T-helper 22 cell (primary cell): ENCODE measurements around the gene BSG.
A peak's percentile ranks its signal among the peaks of the same experiment; 100 is the strongest.
"Not testable (repeated sequence)": the region's sequence is repeated elsewhere in the genome, so short reads cannot be mapped to it uniquely, and the experiment has no call there.

Experiments
- DNase-seq: peaks from one replicate; pipeline ENCODE4 v3.0.0-alpha.2; 2020; ENCODE audit warnings: low read depth

BSG gene

DNA sequence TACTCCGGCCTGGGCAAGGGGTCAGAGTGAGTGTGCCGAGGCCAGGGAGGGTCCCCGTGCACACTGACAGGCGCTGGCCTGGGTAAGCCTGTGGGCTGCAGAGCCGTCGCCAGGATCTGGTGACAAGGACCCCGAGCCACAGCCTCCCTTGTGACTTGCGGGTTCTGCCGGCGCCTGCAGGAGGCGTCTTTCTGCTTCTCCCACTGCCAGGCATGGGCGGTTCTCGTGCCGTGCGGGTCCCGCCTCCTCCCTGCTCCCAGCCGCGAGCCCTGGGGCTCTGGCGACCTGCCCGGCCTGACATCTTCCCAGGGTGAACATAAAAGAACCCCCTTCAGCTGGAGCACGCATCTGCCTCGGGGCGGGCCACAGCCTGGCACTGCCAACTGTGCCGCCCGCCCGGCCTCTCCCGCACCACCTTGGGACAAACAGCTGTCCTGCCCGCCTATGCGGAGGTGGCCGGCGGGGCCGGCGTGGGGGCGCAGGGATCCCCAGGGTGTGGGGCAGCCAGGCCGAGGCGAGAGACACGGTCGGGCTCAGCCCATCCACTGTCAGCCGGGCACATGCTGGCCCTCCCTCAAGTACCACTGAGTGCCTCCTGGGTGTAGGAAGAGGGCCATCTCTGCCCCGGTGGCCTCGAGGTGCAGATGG lies 15.8 kb downstream of the BSG start:
- DNase-seq, result peak; percentile 32

DNA sequence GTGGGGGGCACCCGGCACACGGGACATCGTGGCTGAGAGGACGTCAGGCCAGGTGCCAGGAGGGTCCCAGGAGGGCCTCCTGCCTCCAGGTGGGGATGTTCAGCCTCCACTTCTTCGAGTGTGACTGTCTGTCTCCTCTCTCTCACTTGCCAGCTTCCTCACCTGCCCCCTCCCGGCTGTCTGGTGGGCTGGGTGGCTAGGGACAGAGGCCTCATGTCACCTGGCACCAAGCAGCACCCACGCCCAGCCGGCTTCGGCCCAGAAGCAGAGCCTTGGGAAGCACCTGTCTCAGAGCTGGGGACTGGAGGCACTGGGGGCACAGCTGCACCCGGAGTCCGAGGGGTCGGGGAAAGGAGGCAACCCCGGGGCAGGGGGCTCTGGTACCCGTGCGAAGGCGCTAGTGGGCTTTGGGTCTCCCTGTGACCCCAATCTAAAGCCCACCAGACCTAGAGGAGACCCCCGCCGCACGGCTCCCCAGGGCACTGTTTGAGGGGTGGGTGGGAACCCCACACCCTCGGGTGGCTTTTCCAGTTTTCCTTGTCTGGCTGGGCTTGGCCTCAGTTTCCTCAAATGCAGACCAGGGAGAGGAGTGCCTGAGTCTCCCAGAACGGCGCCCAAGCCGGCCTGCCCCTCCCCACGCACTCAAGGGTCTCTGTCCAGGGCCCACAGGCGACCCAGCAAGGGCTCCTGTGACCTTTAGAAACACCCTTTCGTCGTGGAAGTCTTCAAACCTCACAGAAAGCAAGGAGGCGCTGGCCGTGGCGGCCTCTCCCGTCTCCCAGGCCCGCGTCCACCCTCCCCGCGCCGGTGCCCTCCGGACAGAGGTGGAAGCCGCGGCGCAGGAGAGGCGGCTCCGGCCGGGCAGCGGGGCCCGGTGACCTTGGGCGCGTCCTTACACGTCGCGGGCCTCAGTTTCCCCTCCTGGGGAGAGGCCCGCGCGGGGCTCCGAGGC lies 16.6 kb downstream of the BSG start:
- DNase-seq, result no peak

DNA sequence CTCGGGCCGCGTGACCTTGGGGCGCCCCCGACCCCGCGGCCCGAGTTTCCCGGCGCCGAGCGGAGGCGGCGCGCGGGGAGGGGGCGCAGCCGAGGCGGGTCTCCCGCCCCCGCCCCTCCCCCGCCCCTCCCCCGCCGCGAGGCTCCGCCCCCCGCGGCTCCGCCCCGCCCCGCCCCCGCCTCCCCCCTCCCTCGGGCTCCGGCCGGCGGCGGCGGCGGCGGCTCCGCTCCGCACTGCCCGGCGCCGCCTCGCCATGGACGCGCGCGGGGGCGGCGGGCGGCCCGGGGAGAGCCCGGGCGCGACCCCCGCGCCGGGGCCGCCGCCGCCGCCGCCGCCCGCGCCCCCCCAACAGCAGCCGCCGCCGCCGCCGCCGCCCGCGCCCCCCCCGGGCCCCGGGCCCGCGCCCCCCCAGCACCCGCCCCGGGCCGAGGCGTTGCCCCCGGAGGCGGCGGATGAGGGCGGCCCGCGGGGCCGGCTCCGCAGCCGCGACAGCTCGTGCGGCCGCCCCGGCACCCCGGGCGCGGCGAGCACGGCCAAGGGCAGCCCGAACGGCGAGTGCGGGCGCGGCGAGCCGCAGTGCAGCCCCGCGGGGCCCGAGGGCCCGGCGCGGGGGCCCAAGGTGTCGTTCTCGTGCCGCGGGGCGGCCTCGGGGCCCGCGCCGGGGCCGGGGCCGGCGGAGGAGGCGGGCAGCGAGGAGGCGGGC lies 17.4 kb downstream of the BSG start, which contains the start of gene HCN2:
TSS of gene HCN2 (plus strand) at position 189 of the 703 bp plus-strand sequence. CDS start at position 254, 65 bp downstream.
- DNase-seq, result no peak

DNA sequence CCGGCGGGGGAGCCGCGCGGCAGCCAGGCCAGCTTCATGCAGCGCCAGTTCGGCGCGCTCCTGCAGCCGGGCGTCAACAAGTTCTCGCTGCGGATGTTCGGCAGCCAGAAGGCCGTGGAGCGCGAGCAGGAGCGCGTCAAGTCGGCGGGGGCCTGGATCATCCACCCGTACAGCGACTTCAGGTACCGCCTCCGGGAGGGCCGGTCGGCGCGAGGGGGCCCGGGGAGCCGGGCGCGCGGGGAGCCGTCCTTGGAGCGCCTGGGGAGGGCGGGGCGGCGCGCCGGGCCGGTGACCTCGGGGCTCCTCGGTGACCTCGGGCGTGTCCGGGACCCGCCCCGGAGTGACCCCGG lies 18.0 kb downstream of the BSG start:
- no peak for DNase-seq

DNA sequence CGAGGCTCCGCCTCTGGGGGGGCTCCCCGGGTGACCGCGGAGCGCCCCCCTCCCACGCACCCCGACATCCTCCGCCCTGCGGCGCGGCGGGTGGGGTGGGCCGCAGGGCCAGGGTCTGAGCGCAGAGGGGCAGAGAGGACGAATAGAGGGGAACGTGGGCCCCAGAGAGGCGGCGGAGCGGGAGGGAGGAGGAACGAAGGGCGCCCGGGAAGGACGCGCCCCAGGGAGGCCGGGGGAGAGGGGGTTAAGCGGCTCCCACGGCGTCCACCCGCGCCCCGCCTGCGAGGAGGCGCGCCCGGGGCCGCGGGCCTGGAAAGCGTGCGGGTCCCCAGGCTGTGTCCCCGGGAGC lies 18.3 kb downstream of the BSG start:
- DNase-seq, result no peak

DNA sequence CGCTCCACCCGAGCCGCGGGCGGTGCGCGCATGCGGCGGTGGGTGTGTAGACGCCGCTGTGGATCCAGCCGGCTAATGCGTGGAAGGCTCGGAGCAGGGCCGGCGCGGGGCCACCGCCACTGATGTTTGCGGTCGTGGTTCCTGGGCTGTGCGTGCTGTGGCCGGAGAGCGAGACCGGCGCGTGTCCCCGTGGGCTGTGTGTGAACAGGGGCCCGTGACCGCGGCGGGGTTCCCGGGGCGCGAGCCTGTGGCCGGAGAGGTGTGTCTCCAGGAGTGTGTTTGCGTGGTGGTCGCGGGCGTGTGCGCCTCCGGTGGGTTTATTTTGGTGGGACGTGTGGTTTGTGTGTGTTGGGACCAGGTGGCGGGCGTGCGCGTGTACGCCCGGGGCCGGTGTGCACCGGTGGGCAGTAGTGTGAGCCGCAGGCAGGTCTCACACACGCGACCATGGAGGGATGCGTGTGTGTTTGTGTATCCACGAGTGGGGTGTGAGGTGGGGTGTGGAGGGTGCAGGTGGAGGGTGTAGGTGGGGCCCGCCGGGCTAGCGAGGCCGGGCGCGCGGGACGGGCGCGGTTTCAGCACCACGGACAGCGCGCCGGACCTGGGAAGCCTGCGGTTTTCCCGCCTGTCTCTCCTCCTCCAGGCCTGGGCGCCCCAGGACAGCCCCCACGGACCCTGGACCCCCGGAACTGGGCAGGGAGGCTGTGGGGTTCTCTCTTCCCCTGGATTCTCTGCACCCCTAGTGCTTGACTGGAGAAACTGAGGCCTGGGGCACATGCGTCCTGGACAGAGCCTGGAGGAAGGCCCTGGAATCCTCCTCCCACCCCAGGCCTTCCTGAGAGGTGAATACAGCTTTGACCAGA lies 18.9 kb downstream of the BSG start:
- no peak for DNase-seq

DNA sequence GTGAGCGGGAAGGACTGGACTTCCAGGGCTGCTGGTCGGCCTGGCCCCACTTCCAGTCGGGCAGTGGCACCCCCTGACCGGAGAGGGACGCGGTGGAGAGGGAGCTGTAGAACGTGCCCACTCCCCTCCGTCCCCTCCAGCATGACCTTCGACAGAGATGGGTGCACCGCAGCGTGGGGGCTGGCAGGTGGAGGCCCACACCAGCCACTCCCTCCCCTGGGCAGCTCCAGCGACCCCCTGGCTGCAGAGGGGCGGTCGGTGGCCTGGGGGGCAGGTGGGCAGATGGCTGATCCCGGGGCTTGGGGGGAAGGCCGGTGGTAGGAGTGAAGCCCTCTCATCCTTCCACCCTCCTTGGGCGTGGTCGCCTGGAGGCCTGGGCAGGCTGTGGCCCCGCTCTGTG lies 19.7 kb downstream of the BSG start:
- no peak for DNase-seq

DNA sequence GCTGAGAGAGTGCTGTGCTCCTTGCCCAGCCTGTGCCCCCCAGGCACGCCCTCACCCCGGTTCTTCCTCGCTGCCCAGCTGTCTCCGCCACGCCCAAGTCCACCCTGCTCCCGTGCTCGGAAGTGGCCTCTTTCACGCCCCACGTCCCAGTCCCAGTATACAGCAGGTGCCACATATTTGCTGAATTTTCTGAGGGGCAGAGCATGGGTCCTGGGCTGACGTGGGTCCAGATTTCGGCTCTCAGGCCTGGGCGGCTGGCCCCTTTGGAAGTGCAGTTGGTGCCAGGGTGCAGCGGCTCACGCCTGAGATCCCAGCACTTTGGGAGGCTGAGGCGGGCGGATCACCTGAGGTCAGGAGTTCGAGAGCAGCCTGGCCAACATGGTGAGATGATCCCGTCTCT lies 20.7 kb downstream of the BSG start:
- DNase-seq, result no peak

DNA sequence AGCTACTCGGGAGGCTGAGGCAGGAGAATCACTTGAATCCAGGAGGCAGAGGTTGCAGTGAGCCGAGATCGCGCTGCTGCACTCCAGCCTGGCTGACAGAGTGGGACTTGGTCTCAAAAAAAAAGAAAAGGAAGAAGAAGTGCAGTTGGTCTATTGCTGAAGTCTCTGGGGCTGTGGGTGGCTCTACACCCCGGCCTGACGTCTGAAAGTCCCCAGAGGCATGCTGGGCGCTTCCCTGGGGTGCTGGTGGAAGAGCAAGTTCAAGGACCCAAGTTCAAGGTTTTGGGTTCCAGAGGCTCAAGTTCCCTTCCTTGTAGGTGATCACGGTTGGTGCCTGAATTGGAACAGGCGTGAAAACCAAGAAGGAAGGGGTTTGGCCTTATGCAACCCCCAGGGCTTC lies 21.1 kb downstream of the BSG start:
- DNase-seq, result no peak

DNA sequence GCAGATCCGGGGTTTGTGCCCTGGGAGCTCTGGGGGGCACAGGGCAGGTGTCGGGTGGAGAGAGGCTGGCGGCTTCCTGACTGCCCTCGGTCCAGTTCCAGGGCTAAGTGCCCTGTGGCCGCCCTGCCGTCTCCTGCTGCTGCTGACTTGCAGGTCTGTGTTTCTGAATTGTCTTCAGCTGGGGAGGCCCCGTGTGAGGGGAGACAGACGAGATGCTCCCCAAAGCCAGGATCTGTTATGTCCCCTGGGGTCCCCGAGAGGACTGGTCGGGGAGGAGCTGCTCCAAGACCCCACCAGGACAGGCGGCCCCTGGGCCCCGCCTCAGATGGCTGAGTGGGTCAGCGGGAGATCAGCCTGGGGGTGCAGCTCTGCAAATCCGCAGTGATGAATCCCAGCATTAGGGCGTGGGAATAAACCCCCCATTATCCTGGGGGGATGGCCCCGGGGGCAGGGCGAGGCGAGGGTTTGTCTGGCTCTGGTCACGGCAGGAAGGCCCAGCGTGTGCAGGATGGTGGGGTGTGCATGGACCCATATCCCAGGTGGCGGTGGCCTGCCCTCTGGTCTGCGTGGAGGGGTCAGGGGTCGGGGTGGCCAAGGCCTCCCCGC lies 22.0 kb downstream of the BSG start:
- no peak for DNase-seq

DNA sequence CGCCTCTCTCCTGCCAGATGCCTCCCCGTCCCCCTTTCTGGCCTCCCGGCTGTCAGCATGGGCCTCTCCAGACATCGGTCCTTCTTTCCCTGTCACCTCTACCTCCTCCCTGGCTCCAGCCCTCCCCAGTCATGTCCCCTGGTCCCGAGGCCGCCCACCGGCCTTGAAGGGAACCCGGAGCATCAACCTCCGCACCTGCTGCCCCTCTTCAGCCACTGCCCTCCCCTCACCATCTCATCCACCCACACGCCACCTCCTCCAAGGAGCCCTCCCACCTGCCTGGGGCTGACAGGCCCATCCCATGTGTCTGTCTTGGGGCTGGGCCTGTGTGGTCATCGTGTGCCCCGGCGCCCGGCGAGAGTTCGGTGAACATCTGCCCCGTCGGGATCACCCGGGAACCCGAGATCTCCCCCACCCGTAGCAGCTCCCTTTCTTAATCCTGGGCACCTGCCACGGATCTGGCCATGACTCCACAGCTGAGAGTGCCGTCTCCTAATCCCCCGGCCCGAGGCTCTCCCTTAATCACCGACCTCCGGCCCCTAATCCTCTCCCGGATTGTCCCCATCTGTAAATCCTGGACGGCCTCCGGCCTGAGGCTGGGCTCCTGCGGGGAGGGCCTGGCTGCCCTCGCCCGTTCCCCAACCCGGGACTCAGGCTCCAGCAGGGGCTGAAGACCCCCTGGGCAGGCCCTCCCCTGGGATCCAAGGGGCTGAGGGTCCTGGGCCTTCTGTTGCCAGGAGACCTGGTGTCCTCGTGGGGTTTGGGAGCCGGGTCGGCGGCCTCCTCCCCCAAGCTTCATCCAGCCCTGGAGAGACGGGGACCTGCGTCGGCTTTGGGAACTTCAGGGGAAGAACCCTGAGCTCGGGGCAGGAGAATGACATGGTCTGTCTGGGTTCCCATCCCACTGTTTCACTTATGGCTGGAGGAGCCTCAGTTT lies 23.2 kb downstream of the BSG start:
- DNase-seq, result no peak

DNA sequence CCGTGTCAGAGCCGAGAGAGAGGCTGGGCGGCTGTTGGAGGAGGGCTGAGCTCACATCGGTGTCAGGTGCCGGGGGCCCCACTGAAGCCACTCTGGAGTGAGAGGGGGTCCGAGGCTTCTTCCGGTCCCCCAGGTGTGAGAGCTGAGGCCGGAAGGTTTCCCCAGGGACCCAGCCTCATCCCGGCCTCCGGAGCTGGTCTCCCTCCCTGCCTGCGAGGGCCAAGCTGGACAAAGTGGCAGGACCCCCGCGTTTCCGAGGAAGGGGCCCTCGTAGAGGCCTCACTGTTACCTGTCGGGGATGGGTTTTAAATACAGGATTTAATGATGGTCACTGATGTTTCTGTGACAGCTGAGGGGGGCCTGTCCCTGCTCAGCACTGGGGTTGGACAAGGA lies 23.9 kb downstream of the BSG start:
- no peak for DNase-seq

DNA sequence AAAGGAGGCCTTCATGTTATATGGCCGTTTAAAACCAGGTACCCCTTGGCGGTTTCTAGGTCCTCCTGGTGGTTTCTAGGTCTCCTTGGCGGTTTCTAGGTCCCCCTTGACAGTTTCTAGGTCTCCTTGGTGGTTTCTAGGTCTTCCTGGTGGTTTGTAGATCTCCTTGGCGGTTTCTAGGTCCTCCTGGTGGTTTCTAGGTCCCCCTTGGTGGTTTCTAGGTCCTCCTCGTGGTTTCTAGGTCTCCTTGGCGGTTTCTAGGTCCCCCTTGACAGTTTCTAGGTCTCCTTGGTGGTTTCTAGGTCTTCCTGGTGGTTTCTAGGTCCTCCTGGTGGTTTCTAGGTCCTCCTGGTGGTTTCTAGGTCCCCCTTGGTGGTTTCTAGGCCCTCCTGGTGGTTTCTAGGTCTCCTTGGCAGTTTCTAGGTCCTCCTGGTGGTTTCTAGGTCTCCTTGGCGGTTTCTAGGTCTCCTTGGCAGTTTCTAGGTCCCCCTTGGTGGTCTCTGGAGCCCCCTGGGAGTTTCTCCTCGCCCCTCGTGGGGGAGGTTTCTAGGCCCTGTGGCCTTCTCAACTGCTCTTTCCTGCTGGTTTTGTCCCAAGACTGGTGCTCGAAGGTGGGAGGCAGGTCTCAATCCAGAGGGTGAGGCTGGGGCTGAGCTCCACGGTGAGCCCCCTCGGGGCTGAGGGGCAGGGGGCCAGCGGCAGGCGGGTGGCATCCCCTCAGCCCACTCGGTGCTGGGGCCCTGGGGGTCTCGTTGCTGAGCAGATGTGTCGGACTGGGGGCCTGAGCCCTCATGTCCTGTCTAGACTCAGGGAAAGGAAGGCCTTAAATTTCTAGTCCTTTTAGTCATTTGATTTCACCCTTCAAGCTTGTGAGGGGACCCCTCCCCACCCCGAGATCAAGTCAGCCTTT lies 25.3 kb downstream of the BSG start:
- DNase-seq, result no peak

DNA sequence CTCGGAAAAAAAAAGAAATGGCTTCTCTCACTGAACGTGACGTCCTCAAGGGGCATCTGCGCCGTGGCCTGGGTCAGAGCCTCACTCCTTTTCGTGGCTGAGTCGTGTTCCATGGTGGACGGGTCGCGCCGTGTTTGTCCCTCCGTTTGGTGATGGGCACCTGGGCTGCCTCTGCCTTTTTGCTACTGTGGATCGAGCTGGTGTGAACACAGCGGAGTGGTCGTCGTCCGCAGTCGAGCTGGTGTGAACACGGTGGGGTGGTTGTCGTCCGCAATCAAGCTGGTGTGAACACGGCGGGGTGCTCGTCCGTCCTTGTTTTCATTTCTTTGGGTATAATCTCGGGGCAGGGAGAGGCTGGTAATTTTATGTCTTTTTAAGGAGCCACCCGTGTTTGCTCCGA lies 28.9 kb downstream of the BSG start:
- DNase-seq, result no peak

DNA sequence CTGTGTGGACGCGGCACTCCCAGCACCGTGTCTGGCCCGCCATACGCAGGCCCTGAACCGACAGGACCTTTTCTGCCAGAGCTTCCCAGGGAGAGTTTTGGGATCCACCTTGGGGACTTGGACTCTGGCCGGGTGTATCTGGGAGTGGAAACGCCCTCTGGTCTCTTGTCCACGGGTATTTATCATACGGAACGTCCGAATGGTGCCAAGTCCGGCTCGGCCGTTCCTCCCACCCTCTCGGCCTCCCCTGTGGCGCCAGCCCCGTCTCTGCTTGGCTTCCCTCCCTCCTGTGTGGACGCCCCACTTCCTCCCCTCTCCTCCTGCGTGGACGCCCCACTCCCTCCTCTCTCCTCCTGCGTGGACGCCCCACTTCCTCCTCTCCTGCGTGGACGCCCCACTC lies 29.4 kb downstream of the BSG start:
- no peak for DNase-seq

DNA sequence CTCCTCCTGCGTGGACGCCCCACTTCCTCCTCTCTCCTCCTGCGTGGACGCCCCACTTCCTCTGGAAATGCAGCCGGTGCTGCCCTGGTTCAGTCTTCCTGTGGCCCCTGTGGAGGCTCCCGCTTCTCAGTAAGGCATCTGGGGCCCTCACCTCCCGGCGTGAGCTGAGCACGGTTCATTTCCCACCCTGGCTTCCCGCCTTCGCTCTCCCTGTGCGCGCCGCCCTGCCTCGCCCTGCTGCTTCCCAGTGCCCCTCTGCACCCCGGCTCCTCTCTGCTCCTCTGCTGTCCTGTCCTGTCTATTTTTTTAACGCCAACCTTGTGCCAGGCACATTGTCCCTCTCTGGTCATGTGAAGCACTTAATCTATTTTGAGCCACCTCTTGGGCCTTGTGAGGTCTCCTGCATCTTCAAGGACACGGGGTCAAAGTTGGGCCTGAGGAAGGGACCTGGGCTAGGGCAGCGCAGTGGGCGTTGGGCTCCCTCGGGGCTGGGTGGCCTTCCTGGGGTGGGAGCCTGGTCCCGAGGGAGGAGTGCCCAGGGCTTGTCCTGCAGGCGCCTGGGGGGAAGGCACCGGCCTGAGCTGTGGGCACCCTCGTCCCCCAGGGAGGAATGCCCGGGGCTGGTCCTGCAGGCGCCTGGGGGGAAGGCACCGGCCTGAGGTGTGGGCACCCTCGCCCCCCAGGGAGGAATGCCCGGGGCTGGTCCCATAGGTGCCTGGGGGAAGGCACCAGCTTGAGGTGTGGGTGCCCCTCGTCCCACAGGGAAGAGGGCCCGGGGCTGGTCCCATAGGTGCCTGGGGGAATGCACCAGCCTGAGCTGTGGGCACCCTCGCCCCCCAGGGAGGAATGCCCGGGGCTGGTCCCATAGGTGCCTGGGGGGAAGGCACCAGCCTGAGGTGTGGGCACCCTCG lies 30.2 kb downstream of the BSG start:
- DNase-seq, result no peak

DNA sequence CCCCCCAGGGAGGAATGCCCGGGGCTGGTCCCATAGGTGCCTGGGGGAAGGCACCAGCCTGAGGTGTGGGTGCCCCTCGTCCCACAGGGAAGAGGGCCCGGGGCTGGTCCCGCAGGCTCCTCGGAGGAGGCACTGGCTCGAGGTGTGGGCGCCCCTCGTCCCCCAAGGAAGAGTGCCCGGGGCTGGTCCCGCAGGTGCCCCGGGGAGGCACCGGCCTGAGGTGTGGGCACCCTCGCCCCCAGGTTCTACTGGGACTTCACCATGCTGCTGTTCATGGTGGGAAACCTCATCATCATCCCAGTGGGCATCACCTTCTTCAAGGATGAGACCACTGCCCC lies 30.9 kb downstream of the BSG start:
- not testable (repeated sequence) for DNase-seq

DNA sequence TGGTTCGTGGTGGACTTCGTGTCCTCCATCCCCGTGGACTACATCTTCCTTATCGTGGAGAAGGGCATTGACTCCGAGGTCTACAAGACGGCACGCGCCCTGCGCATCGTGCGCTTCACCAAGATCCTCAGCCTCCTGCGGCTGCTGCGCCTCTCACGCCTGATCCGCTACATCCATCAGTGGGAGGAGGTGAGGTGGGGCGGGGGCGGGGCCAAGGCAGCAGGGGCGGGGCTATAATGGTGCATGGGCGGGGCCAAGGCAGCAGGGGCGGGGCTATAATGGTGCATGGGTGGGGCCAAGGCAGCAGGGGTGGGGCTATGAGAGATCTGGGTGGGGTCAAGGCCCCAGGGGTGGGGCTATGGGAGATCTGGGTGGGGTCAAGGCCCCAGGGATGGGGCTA lies 31.4 kb downstream of the BSG start:
- not testable (repeated sequence) for DNase-seq
